GM18951 (cell line): ENCODE data around the gene HSPB8.

Source experiments
- POLR2A ChIP-seq: IDR thresholded peaks from 4 replicates; pipeline ENCODE4 v1.6.1; 2011; ENCODE audit warnings: mild to moderate bottlenecking; ENCODE audit not compliant: insufficient read length, insufficient read depth; ENCODE audit errors: extremely low read depth
- in situ Hi-C: fragments of 300-500 bp; cut with MboI; formaldehyde crosslinking; loops from one replicate; pipeline ENCODE4 v1.12.0; 2022; ENCODE audit warnings: low sequenced_read_pairs, mixed read lengths, inconsistent platforms; ENCODE audit not compliant: unreplicated experiment

The HSPB8 gene

GRCh38 chr12:119177724-119178380, 879 bp upstream of the HSPB8 start:
- in situ Hi-C loops, result no loop called here

GRCh38 chr12:119179335-119180021, 747 bp downstream of the HSPB8 start:
- TF ChIP-seq POLR2A, result no peak
- in situ Hi-C loops, result no loop called here

More at GRCh38 chr12:119177724-119178380, 879 bp upstream of the HSPB8 start:
- no peak for TF ChIP-seq POLR2A

- in situ Hi-C loops, result no loop called here
- TF ChIP-seq POLR2A, result no peak
Observed at GRCh38 chr12:119180380-119181040, 1.8 kb downstream of the HSPB8 start.

GRCh38 chr12:119181202-119181601, 2.5 kb downstream of the HSPB8 start:
- no peak for TF ChIP-seq POLR2A
- in situ Hi-C loops, result no loop called here

- TF ChIP-seq POLR2A, result no peak
- in situ Hi-C loops, result no loop called here
Observed at GRCh38 chr12:119181944-119182343, 3.2 kb downstream of the HSPB8 start.

GRCh38 chr12:119182701-119183493, 4.2 kb downstream of the HSPB8 start:
- no peak for TF ChIP-seq POLR2A
- in situ Hi-C loops, result no loop called here

- no peak for TF ChIP-seq POLR2A
- in situ Hi-C loops, result no loop called here
Observed at GRCh38 chr12:119183942-119184695, 5.4 kb downstream of the HSPB8 start.

- TF ChIP-seq POLR2A, result no peak
- in situ Hi-C loops, result no loop called here
Observed at GRCh38 chr12:119195256-119195655, 16.5 kb downstream of the HSPB8 start.

GRCh38 chr12:119198440-119198839, 19.7 kb downstream of the HSPB8 start:
- no peak for TF ChIP-seq POLR2A
- in situ Hi-C loops, result no loop called here

GRCh38 chr12:119200601-119201000, 21.9 kb downstream of the HSPB8 start:
- in situ Hi-C loops, result no loop called here
- no peak for TF ChIP-seq POLR2A

- no peak for TF ChIP-seq POLR2A
- in situ Hi-C loops, result no loop called here
Observed at GRCh38 chr12:119201789-119202543, 23.2 kb downstream of the HSPB8 start.

- in situ Hi-C loops, result no loop called here
- no peak for TF ChIP-seq POLR2A
Observed at GRCh38 chr12:119202544-119202943, 23.8 kb downstream of the HSPB8 start.
